Left ventricle myocardium inferior (tissue), 1 donor: ENCODE data around the gene GATC. TPM values are rescaled to one million over a fixed set of nuclear protein-coding genes. Genes with fewer than 3 reads are reported as not detected.

Experiments used
- DNase-seq: peaks from one replicate; pipeline ENCODE4 v3.0.0-alpha.2; 2020
- H3K27ac ChIP-seq: fragments of 200-600 bp; replicated peaks from 2 replicates; pipeline ENCODE4 v1.8.0; 2021
- H3K27me3 ChIP-seq: fragments of 200-600 bp; 2 replicates; pipeline ENCODE4 v1.8.0; 2021; ENCODE audit warnings: low read depth
- H3K36me3 ChIP-seq: fragments of 200-600 bp; 2 replicates; pipeline ENCODE4 v1.8.0; 2021
- H3K4me1 ChIP-seq: fragments of 200-600 bp; 2 replicates; pipeline ENCODE4 v1.8.0; 2021
- H3K4me3 ChIP-seq: fragments of 200-600 bp; 2 replicates; pipeline ENCODE4 v1.8.0; 2021; ENCODE audit warnings: mild to moderate bottlenecking, moderate library complexity
- H3K9me3 ChIP-seq: fragments of 200-600 bp; replicated peaks from 2 replicates; pipeline ENCODE4 v1.8.0; 2021
- intact Hi-C: fragments of 100-400 bp; cut with micrococcal nuclease; formaldehyde crosslinking; loops from one replicate; pipeline ENCODE4 v1.11.0; 2022
- total RNA-seq: library from RNA; stranded (reverse); fragmentation: NEBNext Ultra II Directional; extraction: Animal tissue kit (Norgen Biotek cat#: 25700); gene quantifications from one replicate; pipeline ENCODE4 v1.2.1, GENCODE V29; 2021
- TF ChIP-seq, protein P1 (sequence below): fragments of 200-600 bp; IDR thresholded peaks from 2 replicates; pipeline ENCODE4 v1.8.0; 2021; ENCODE audit warnings: antibody characterized with exemption, mild to moderate bottlenecking, borderline replicate concordance
- donor health status: DM: no; HTN: yes; CAD: no; lungs with severe emphysema.

GATC gene
- total RNA-seq, 1 donor from 2014 or later = 12.0 TPM

DNA sequence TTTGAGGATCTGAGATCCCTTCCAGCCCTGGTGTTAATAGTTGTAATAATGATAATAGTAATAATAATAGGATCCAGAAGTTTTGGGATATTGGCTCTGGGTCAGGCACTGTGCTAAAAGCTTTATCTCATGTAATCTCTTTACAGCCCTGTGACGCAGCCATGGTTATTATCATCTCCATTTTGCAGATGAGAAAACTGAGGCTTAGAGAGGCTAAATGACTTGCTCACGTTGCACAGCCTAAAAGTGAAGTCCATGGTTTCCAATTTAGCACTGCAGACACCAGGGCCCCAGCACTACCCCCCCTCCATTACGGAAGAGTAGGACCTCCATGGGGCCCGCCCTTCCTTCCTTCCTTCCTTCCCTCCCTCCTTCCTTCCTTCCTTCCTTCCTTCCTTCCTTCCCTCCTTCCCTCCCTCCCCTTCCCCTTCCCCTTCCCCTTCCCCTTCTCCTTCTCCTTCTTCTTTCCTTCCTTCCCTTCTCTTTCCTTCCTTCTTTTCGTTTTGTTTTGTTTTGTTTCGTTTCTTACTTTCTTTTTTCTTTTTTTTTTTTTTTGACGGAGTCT, 23.3 kb upstream of the GATC start:
- Histone ChIP-seq H3K4me3 (no peak overlapping the region), H3K27ac (no peak overlapping the region), H3K36me3 (no peaks in the 10 kb centered on the region)

DNA sequence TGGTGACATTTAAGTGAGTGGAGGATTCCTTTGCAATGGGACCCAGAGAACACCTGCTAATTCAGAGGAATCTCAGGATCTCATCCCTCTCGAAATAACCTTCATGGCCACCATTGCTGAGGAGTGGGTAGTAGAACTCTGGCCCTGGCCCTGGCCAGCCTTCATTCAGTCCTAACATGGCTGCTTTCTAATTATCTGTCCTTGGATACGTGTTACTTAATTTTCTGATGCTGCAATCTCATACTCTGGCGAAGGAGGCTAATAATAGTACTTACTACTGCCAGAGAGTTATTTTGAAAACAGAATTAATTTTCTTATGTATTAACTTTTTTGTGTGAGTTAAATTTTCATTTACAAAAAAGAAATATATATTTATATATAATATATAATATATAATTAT, 20.4 kb upstream of the GATC start:
- Histone ChIP-seq H3K4me3 (no peak overlapping the region), H3K4me1 (no peaks in the 10 kb centered on the region), H3K27me3 (peaks cover 6% of the 10 kb centered on the region), H3K9me3 (no peaks in the 10 kb centered on the region), H3K36me3 (no peaks in the 10 kb centered on the region), H3K27ac (no peak overlapping the region)
- DNase-seq = no peak
- intact Hi-C loops = no loop called here
- TF ChIP-seq, protein P1, sequence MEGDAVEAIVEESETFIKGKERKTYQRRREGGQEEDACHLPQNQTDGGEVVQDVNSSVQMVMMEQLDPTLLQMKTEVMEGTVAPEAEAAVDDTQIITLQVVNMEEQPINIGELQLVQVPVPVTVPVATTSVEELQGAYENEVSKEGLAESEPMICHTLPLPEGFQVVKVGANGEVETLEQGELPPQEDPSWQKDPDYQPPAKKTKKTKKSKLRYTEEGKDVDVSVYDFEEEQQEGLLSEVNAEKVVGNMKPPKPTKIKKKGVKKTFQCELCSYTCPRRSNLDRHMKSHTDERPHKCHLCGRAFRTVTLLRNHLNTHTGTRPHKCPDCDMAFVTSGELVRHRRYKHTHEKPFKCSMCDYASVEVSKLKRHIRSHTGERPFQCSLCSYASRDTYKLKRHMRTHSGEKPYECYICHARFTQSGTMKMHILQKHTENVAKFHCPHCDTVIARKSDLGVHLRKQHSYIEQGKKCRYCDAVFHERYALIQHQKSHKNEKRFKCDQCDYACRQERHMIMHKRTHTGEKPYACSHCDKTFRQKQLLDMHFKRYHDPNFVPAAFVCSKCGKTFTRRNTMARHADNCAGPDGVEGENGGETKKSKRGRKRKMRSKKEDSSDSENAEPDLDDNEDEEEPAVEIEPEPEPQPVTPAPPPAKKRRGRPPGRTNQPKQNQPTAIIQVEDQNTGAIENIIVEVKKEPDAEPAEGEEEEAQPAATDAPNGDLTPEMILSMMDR = no peak

More for the DNA sequence above, 23.3 kb upstream of the GATC start:
- no peak for DNase-seq
- Histone ChIP-seq H3K9me3 (no peaks in the 10 kb centered on the region), H3K27me3 (peaks cover 5% of the 10 kb centered on the region), H3K4me1 (no peaks in the 10 kb centered on the region)
- intact Hi-C loops = no loop called here
- TF ChIP-seq, protein P1 = no peak

GRCh38 chr12:120428597-120429229, 17.5 kb upstream of the GATC start:
- H3K27ac ChIP-seq = no peak overlapping the region
- no peaks in the 10 kb centered on the region for H3K36me3 ChIP-seq
- peaks cover 21% of the 10 kb centered on the region for H3K27me3 ChIP-seq
- no peaks in the 10 kb centered on the region for H3K4me1 ChIP-seq
- no peak for DNase-seq
- H3K9me3 ChIP-seq = no peaks in the 10 kb centered on the region
- TF ChIP-seq, protein P1 = no peak
- no peak overlapping the region for H3K4me3 ChIP-seq
- intact Hi-C loops = no loop called here

DNA sequence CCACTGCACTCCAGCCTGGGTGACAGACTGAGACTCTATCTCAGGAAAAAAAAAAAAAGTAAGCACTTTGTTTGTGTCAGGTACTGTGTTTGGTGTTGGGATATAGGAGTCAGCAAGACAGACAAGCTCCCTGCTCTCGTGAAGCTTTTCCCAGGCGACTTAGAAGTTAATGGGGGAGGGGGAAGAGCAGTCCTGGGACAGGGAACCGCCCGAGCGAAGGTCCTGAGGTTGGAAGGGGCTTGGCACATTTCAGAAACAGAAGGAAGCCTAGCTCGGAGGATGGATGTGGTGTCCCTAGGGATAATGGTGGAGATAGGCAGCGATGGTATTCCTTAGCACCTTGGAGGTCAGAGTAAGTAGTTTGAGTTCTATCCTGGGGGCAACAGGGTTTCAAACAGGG, 16.9 kb upstream of the GATC start:
- peaks cover 24% of the 10 kb centered on the region for H3K27me3 ChIP-seq
- TF ChIP-seq, protein P1 = no peak
- intact Hi-C loops = no loop called here
- H3K9me3 ChIP-seq = no peaks in the 10 kb centered on the region
- H3K4me1 ChIP-seq = no peaks in the 10 kb centered on the region
- no peak overlapping the region for H3K4me3 ChIP-seq
- DNase-seq = no peak
- no peaks in the 10 kb centered on the region for H3K36me3 ChIP-seq
- no peak overlapping the region for H3K27ac ChIP-seq

DNA sequence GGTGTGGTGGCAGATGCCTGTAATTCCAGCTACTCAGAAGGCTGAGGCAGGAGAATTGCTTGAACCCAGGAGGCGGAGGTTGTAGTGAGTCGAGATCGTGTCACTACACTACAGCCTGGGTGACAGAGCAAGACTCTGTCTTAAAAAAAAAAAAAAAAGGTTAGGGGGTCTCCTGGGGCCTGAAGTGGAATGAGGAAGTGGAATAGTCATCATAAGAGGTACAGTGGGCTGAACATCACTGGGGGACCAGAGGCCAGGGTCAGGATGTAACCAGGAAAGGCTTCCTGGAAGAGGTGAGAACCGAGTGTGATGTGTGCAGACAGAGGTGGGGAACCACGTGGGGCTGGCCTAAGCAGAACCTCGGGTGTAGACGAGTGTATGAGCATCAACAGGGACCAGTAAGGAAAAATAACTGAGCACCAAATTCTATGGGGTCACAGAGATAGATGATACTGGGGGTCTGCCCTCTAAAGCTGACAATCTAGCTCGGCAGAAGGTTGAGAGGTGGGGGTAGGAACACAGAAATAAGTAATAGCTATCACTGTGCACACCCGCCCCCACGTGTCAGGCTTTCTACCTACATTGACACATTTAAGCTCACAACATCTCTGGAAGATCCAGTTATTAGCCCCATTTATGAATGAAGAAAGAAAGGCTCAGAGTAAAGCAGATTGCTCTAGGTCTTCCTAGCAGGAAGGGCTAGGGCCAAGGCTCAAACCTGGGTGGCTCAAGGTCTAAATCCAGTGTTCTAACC, 13.3 kb upstream of the GATC start:
- Histone ChIP-seq H3K27ac (no peak overlapping the region), H3K4me1 (peaks cover 4% of the 10 kb centered on the region), H3K9me3 (no peaks in the 10 kb centered on the region), H3K4me3 (no peak overlapping the region), H3K27me3 (peaks cover 21% of the 10 kb centered on the region), H3K36me3 (no peaks in the 10 kb centered on the region)
- no peak for DNase-seq
- intact Hi-C loops = loop anchor here (10.0 kb wide), 1 partner anchor 78 kb away; no protein-coding TSS in a partner anchor
- TF ChIP-seq, protein P1 = no peak
